Measurements from ENCODE around the gene SKAP2. TPM values are rescaled to one million over a fixed set of nuclear protein-coding genes. Genes with fewer than 3 reads are reported as not detected.

Gene SKAP2
- polyA plus RNA-seq, 2 of the 4 experiments (the other 2 are of a cell fraction) = 18.7 to 23.0 TPM

- DNase-seq (ENCODE audit: low read depth in 1 of 2, low spot score in 1 of 2) (no peak), FAIRE-seq (no peak), ATAC-seq (no peak)
- 35% methylated on average over 3 of the region's 3 CpGs for WGBS (ENCODE audit: missing lambda C conversion rate)
- CTCF ChIA-PET = interaction anchor here (0.7 to 1.0 kb wide), 2 partner anchors 14 to 30 kb away, joined by 3 to 5 read pairs; no protein-coding TSS in a partner anchor
- no peak overlapping the region for H3K4me2 ChIP-seq
- H3K9me3 ChIP-seq = no peaks in the 10 kb centered on the region
- H3K4me3 ChIP-seq = no peak overlapping the region
- no peaks in the 10 kb centered on the region for H3K4me1 ChIP-seq
- POLR2A ChIA-PET = no interaction called here
- no peak overlapping the region for H3K27ac ChIP-seq
- TF ChIP-seq USF2 (IDR thresholded peaks at IDR 0.05) (no peak), ZFP36 (IDR thresholded peaks at IDR 0.05; ENCODE audit: borderline replicate concordance, partially characterized antibody) (no peak), PBX3 (IDR thresholded peaks at IDR 0.05) (no peak), SREBF2 (IDR thresholded peaks at IDR 0.05) (no peak), MYC (IDR thresholded peaks at IDR 0.05; ENCODE audit: borderline replicate concordance, low read length) (no peak), MAFK (IDR thresholded peaks at IDR 0.05; ENCODE audit: partially characterized antibody) (no peak), ZC3H11A (IDR thresholded peaks at IDR 0.05) (no peak), CHD2 (IDR thresholded peaks at IDR 0.05; ENCODE audit: low read length, partially characterized antibody) (no peak), RARB (CRISPR knock-in tag; IDR thresholded peaks at IDR 0.05) (no peak), PHF8 (IDR thresholded peaks at IDR 0.05; ENCODE audit: borderline replicate concordance, low read depth) (no peak), POLR2A (IDR thresholded peaks at IDR 0.05; ENCODE audit: low read length) (no peak), TP53 (CRISPR knock-in tag; IDR thresholded peaks at IDR 0.05) (no peak), HEYL (CRISPR knock-in tag; IDR thresholded peaks at IDR 0.05) (no peak), EP300 (IDR thresholded peaks at IDR 0.05) (no peak), ESRRA (IDR thresholded peaks at IDR 0.05; ENCODE audit: borderline replicate concordance, low read length) (no peak), KDM1A (IDR thresholded peaks at IDR 0.05; ENCODE audit: low read depth) (no peak)
These were observed 234.7 kb downstream of the SKAP2 start for GRCh38 chr7:26629696-26630095.

GRCh38 chr7:26627891-26628341 is 236.5 kb downstream of the SKAP2 start:
- no peaks in the 10 kb centered on the region for H3K4me1 ChIP-seq
- no peak overlapping the region for H3K27ac ChIP-seq
- DNase-seq (ENCODE audit: low read depth in 1 of 2, low spot score in 1 of 2) (no peak), ATAC-seq (no peak), FAIRE-seq (no peak)
- POLR2A ChIA-PET = no interaction called here
- no peak overlapping the region for H3K4me3 ChIP-seq
- CTCF ChIA-PET = interaction anchor here (0.6 to 1.4 kb wide), 3 partner anchors 12 to 1655 kb away, joined by 3 to 4 read pairs (median 3); no protein-coding TSS in a partner anchor
- no peak overlapping the region for H3K4me2 ChIP-seq
- no peaks in the 10 kb centered on the region for H3K9me3 ChIP-seq
- WGBS (ENCODE audit: missing lambda C conversion rate) = 64% methylated on average over 9 of the region's 11 CpGs
- TF ChIP-seq POLR2A (IDR thresholded peaks at IDR 0.05; ENCODE audit: low read length) (no peak), CBX2 (IDR thresholded peaks at IDR 0.05; ENCODE audit: borderline replicate concordance, low read depth) (no peak)
- TF ChIP-seq, protein P1, sequence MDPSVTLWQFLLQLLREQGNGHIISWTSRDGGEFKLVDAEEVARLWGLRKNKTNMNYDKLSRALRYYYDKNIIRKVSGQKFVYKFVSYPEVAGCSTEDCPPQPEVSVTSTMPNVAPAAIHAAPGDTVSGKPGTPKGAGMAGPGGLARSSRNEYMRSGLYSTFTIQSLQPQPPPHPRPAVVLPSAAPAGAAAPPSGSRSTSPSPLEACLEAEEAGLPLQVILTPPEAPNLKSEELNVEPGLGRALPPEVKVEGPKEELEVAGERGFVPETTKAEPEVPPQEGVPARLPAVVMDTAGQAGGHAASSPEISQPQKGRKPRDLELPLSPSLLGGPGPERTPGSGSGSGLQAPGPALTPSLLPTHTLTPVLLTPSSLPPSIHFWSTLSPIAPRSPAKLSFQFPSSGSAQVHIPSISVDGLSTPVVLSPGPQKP (IDR thresholded peaks at IDR 0.05; ENCODE audit: low read depth, low read length) = no peak

GRCh38 chr7:26627221-26627620 is 237.2 kb downstream of the SKAP2 start:
- Histone ChIP-seq H3K4me2 (no peak overlapping the region), H3K9me3 (no peaks in the 10 kb centered on the region), H3K27ac (no peak overlapping the region), H3K4me1 (no peaks in the 10 kb centered on the region), H3K4me3 (no peak overlapping the region)
- ChIA-PET POLR2A (no interaction called here), CTCF (interaction anchor here (0.9 to 1.4 kb wide), 2 partner anchors 11 to 22 kb away, joined by 3 to 4 read pairs; no protein-coding TSS in a partner anchor)
- FAIRE-seq (no peak), DNase-seq (ENCODE audit: low read depth in 1 of 2, low spot score in 1 of 2) (no peak), ATAC-seq (no peak)
- 67% methylated on average over 9 of the region's 10 CpGs for WGBS (ENCODE audit: missing lambda C conversion rate)
- TF ChIP-seq HDAC2 (IDR thresholded peaks at IDR 0.05) (no peak), ZFP36 (IDR thresholded peaks at IDR 0.05; ENCODE audit: borderline replicate concordance, partially characterized antibody) (no peak), POLR2A (IDR thresholded peaks at IDR 0.05; ENCODE audit: low read length) (no peak), MYC (IDR thresholded peaks at IDR 0.05; ENCODE audit: borderline replicate concordance, low read length) (no peak), JUNB (IDR thresholded peaks at IDR 0.05) (no peak), EHF (CRISPR knock-in tag; IDR thresholded peaks at IDR 0.05) (no peak), ESRRA (IDR thresholded peaks at IDR 0.05; ENCODE audit: borderline replicate concordance, low read length) (no peak), FOSB (CRISPR knock-in tag; IDR thresholded peaks at IDR 0.05) (no peak), RARB (CRISPR knock-in tag; IDR thresholded peaks at IDR 0.05) (no peak), CHD2 (IDR thresholded peaks at IDR 0.05; ENCODE audit: low read length, partially characterized antibody) (no peak), KDM5A (IDR thresholded peaks at IDR 0.05) (no peak), EHMT2 (IDR thresholded peaks at IDR 0.05; ENCODE audit: low read depth) (no peak), MAFK (IDR thresholded peaks at IDR 0.05; ENCODE audit: partially characterized antibody) (no peak), NFE2L2 (conservative IDR thresholded peaks at IDR 0.05; ENCODE audit: low read length) (no peak), GATA3 (IDR thresholded peaks at IDR 0.05; ENCODE audit: borderline replicate concordance) (no peak), RCOR1 (IDR thresholded peaks at IDR 0.05; ENCODE audit: low read depth, low read length) (no peak)
- TF ChIP-seq, protein P1 (IDR thresholded peaks at IDR 0.05; ENCODE audit: low read depth, low read length) = no peak

All from A549 (cell line).